Measurements from ENCODE around the gene PDGFB. TPM values are rescaled to one million over a fixed set of nuclear protein-coding genes. Genes with fewer than 3 reads are reported as not detected.

PDGFB gene
- total RNA-seq, 1 donor from 2014 or later: 2.3 TPM

DNA sequence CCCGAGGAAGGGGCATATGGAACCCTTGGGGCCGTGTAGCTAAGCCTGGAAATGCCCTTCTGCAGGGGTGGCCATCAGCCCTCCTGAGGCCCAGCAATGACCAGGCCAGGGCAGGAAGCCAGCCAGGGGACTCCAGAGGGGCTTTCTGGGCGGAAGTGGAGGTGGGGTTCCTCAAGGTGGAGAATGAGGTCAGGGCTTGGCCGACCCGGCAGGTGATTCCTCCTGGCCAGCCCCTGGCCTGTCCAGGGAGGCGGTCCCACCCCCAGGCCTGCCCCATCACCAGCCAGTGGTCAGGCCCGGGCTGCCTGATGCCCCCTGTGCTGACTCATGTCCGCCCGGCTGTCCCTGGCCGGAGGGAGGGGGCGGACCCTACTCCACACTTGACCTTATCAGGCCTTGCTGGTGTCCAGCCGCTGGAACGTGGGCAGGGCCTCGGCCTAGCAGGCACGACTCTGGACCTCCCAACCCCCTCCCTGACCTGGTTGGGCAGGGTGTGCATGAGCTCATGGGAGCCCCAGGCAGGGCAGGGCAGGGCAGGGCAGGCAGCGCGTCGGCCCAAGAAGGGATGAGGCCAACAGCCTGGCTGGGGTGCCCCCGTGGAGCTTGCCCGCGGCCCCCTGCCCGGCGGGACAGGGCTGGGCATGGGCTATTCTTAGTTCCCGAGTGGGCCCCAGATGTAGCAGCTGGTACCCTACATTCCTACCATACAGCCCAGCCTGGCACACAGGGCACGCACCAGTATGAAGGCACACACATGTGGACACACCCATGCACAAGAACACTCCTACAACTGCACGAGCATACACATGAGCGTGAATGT is 38.8 kb upstream of the PDGFB start:
- Mint-ChIP-seq H3K27ac (no peak overlapping the region), H3K9me3 (no peaks in the 10 kb centered on the region), H3K4me1 (no peaks in the 10 kb centered on the region), H3K27me3 (peaks cover 10% of the 10 kb centered on the region), H3K4me3 (no peak overlapping the region), H3K36me3 (ENCODE audit: low read depth) (no peaks in the 10 kb centered on the region)
- no peak for DNase-seq
- intact Hi-C loops (cut with micrococcal nuclease): no loop called here

DNA sequence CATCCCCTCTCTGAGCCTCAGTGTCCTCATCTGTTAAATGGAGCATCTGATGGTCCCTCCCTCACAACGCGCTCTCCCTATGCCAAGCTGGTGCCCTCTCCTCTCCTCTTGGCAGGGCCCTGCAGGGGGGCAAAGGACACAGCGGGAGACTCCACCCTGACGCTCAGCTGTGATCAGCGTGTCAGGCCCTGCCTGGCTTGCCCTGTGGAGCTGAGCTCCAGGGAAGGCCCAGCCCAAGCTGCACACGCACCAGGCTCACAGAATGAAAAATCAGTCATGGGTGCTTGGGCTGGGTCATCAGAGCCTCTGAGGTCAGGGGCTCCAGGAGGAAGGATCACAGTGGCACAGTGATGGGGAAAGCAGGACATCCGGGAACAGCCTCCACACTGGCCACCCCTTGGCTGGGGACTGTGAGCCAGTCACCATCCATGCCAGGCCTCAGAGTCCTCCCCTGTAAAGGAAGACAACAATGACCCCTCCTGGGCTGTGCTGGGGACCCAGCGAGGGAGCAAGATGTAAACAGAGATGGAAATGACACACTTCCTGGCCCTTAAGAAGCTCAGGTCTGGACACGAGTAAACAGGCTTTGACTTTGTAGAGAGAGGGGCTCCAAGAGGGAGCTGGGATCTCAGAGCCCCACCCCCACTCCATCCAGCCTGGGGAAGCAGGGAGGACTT is 38.0 kb upstream of the PDGFB start:
- Mint-ChIP-seq H3K27me3 (peaks cover 10% of the 10 kb centered on the region), H3K9me3 (no peaks in the 10 kb centered on the region), H3K4me1 (no peaks in the 10 kb centered on the region), H3K36me3 (ENCODE audit: low read depth) (no peaks in the 10 kb centered on the region), H3K4me3 (no peak overlapping the region), H3K27ac (no peak overlapping the region)
- no peak for DNase-seq
- intact Hi-C loops (cut with micrococcal nuclease): no loop called here

DNA sequence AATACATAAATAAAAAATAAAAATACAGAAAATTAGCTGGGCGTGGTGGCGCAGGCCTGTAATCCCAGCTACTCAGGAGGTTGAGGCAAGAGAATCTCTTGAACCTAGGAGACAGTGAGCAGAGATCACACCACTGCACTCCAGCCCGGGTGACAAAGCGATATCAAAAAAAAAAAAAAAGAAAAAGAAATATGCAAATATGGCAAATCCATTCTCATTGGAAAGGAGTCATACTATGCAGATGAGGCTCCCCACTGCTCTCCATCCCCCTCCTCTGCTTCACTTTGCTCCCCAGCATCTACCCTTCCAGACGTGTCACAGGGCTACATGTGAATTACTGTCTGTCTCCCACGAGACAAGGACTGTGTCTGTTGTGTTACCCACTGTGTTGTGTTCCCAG is 36.3 kb upstream of the PDGFB start:
- no peak for DNase-seq
- Mint-ChIP-seq H3K4me3 (no peak overlapping the region), H3K27ac (no peak overlapping the region), H3K4me1 (no peaks in the 10 kb centered on the region), H3K27me3 (peaks cover 16% of the 10 kb centered on the region), H3K9me3 (peaks cover 3% of the 10 kb centered on the region), H3K36me3 (ENCODE audit: low read depth) (no peaks in the 10 kb centered on the region)
- intact Hi-C loops (cut with micrococcal nuclease): no loop called here

DNA sequence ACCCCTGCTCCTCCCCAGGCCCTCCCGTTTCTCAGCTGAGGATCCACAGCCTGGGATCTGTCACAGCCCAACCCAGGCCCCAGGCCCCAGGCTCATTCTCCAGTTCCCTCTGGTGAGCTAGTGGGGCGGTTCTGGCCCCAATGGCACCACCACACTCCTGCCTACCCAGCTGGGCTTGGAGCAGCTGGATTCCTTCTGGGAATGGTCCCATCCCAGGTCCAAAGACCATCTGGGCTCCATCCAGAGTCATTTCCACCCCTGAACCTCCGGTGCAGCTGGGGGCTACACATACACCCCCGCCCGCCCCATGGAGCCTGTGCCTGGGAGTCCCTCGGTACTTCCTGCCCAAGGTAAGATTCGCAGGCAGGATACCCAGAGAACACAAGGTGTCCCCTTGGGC is 35.5 kb upstream of the PDGFB start:
- peaks cover 3% of the 10 kb centered on the region for H3K9me3 Mint-ChIP-seq

DNA sequence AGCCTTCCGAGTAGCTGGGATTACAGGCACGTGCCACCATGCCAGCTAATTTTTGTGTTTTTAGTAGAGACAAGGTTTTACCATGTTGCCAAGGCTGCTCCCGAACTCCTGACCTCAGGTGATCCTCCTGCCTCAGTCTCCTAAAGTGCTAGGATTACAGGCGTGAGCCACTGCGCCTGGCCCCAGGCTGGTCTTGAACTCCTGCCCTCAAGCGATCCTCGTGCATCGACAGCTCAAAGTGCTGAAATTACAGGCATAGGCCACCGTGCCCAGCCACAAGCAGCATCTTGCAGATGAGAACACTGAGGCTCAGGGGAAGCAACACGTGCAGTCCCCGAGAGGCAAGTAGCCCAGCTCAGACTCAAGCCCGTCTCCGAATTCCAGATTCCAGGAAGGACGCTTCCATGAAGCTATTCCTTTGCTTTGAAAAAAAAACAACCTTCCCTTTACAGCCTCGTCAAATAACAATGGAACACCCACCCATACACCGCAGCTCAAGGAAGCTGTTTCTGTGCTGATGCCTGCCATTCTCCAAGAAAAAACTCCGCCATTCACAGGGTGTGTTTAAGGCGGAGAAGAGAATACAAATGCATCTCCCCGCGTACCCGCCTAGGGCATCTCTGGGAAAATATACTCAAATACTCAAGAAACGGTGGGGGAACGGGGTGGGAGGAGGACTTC is 34.5 kb upstream of the PDGFB start:
- intact Hi-C loops (cut with micrococcal nuclease): no loop called here
- no peaks in the 10 kb centered on the region for H3K4me1 Mint-ChIP-seq
- no peak for DNase-seq
- H3K36me3 Mint-ChIP-seq (ENCODE audit: low read depth): no peaks in the 10 kb centered on the region
- no peak overlapping the region for H3K4me3 Mint-ChIP-seq
- H3K27me3 Mint-ChIP-seq: peaks cover 17% of the 10 kb centered on the region
- H3K27ac Mint-ChIP-seq: no peak overlapping the region
- peaks cover 3% of the 10 kb centered on the region for H3K9me3 Mint-ChIP-seq

More for the DNA sequence above, 35.5 kb upstream of the PDGFB start:
- no peak overlapping the region for H3K4me3 Mint-ChIP-seq
- peaks cover 17% of the 10 kb centered on the region for H3K27me3 Mint-ChIP-seq
- no peak overlapping the region for H3K27ac Mint-ChIP-seq
- H3K4me1 Mint-ChIP-seq: no peaks in the 10 kb centered on the region
- intact Hi-C loops (cut with micrococcal nuclease): no loop called here
- DNase-seq: no peak
- H3K36me3 Mint-ChIP-seq (ENCODE audit: low read depth): no peaks in the 10 kb centered on the region

DNA sequence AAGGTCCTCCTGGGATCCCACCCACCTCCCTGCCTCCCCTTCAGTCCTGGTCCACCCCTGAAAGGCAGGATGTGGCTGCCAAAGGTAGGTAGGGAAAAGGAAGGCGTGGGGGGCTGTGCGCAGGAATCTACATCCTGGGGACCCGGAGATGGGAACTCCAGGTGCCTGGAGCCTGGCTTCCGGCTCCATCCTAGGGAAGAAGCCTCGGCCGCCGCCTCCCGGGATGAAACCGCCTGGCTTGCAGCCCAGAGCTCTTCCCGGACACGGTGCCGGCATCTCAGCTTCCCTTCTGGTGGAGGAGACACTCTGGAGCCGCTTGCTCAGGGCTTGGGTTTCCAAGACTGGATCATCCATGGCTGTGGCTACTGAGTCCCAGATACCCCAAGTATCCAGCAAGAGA is 33.3 kb upstream of the PDGFB start:
- intact Hi-C loops (cut with micrococcal nuclease): no loop called here

DNA sequence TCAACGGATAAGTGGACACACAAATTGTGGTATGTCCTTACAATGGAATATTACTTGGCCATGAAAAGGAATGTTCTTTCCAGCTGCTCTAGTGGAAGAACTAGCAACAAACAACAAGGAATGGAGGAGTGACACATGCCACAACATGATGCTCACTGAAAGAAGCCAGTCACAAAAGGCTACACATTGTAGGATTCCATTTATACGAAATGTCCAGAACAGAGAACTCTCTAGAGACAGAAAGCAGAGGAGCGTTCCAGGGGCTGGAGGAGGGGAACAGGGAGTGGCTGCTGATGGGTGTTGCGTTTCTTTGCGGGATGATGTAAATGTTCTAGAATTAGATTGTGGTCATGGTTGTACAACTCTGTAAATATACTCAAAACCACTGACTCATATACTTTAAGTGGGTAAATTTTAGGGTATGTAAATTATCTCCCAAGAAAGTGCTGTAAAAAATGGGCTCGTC is 32.4 kb upstream of the PDGFB start:
- no peak for DNase-seq
- intact Hi-C loops (cut with micrococcal nuclease): no loop called here
- Mint-ChIP-seq H3K27ac (no peak overlapping the region), H3K9me3 (peaks cover 3% of the 10 kb centered on the region), H3K4me3 (no peak overlapping the region), H3K36me3 (ENCODE audit: low read depth) (no peaks in the 10 kb centered on the region), H3K27me3 (peaks cover 17% of the 10 kb centered on the region), H3K4me1 (no peaks in the 10 kb centered on the region)

More for the DNA sequence above, 33.3 kb upstream of the PDGFB start:
- peaks cover 3% of the 10 kb centered on the region for H3K9me3 Mint-ChIP-seq
- H3K36me3 Mint-ChIP-seq (ENCODE audit: low read depth): no peaks in the 10 kb centered on the region
- peaks cover 17% of the 10 kb centered on the region for H3K27me3 Mint-ChIP-seq
- H3K4me1 Mint-ChIP-seq: no peaks in the 10 kb centered on the region
- no peak overlapping the region for H3K4me3 Mint-ChIP-seq
- DNase-seq: no peak
- no peak overlapping the region for H3K27ac Mint-ChIP-seq

DNA sequence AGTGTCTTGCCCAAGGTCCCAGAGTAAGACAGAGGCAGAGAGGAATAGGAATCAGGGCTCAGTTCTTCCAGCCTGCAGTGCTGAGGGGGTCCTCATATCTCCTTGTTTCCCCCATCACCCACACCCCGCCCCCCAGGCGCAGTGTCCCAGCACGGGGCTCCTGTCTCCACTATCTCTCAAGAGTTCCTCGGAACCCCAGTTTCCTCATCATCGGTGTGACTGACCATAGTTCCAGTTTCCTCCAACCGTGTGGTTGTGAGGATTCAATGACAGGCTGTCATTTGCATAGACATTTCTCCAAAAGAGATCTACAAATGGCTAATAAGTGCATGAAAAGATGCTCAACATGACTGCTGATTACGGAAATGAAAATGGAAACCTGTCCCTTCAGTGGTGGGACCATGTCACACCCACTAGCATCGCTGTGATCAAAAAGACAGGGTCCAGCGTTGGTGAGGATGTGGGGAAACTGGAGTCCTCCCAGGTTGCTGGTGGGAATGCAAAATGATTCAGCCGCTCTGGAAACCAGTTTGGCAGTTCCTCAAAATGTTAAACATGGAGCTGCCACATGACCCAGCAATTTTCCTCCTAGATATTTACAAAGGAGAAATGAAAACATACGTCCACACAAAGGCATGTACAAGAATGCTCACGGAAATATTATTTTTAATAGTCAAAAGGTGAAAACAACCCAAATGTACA is 31.8 kb upstream of the PDGFB start:
- intact Hi-C loops (cut with micrococcal nuclease): no loop called here

DNA sequence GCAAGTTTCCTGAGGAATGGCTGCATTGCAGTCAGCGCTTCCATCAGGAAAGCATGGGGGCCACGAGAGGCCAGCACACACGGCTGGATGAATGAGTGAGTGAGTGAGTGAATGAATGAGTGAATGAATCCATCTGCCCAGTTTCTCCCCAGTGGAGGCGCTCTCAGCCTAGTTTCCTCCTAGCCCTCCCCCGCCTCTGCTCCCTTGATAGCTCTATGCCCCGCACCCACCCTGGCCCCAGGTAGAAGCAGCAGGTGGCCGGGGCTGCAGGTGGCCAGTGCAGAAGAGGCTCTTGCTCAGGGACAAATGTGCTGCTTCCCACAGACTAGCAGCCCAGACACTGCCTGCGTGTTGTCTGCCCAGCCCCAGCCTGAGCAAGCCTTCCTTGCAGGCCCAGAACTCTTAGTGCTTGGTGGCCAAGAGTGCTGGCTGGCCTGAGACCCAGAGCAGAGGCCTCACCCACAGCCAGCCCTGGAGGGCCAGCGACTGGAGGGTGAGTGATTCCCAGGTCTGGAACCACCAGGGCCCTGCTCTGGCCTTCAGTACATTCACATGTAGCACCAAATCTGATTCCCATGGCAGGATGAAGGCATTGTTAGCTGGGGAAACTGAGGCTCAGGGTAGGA is 31.1 kb upstream of the PDGFB start:
- peaks cover 17% of the 10 kb centered on the region for H3K27me3 Mint-ChIP-seq
- H3K4me3 Mint-ChIP-seq: no peak overlapping the region
- peaks cover 3% of the 10 kb centered on the region for H3K9me3 Mint-ChIP-seq
- H3K36me3 Mint-ChIP-seq (ENCODE audit: low read depth): no peaks in the 10 kb centered on the region
- intact Hi-C loops (cut with micrococcal nuclease): no loop called here
- H3K27ac Mint-ChIP-seq: no peak overlapping the region
- no peak for DNase-seq
- no peaks in the 10 kb centered on the region for H3K4me1 Mint-ChIP-seq

More for the DNA sequence above, 31.8 kb upstream of the PDGFB start:
- Mint-ChIP-seq H3K27ac (no peak overlapping the region), H3K9me3 (peaks cover 3% of the 10 kb centered on the region), H3K27me3 (peaks cover 17% of the 10 kb centered on the region), H3K36me3 (ENCODE audit: low read depth) (no peaks in the 10 kb centered on the region), H3K4me1 (no peaks in the 10 kb centered on the region), H3K4me3 (no peak overlapping the region)
- no peak for DNase-seq

DNA sequence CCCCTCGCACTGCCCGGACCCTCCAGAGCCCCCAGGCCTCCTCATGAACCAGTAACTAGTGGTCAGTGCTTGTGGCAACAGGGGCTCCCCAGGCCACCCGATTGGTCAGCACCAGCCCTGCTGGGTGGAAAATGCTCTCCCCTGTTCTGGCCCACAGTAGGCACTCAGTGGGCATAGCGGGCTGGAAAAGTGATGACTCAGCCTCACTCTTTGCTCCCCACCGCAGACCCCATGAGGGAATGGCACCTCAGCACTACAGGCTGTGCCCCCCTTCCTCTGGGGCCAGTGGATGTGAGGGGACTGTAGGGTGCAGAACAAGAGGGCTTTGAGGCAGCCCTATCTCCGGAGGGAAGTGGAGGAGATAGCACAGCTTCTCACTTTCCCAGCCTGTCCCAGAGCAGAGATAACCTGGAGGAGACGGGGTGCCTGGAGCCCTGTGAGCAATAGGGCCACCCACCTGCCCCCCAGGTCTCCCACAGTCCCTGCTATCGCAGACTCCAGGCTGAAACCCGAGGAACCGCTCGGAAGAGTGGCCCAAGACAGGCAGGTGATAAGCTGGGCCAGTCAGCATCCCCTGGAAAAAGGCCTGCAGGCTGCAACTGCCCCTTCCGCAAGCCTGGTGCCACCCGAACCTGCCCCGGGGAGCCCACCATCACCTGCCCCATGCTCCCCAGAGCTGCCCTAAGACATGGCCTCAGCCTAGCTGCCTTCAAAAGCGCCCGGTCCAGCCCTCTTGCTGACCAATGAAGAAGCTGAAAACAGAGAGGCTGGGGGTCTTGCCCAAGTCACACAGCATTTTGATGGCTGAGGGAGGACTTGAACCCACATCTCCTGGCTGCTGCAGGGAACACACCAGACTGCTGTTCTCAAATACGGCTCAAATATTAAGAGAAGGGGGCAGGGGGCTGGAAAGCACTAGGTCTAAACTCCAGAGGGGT is 29.4 kb upstream of the PDGFB start:
- Mint-ChIP-seq H3K36me3 (ENCODE audit: low read depth) (no peaks in the 10 kb centered on the region), H3K4me1 (peaks cover under 1% of the 10 kb centered on the region), H3K27ac (no peak overlapping the region), H3K9me3 (peaks cover 3% of the 10 kb centered on the region), H3K27me3 (peaks cover 11% of the 10 kb centered on the region), H3K4me3 (no peak overlapping the region)
- intact Hi-C loops (cut with micrococcal nuclease): no loop called here
- DNase-seq: no peak

DNA sequence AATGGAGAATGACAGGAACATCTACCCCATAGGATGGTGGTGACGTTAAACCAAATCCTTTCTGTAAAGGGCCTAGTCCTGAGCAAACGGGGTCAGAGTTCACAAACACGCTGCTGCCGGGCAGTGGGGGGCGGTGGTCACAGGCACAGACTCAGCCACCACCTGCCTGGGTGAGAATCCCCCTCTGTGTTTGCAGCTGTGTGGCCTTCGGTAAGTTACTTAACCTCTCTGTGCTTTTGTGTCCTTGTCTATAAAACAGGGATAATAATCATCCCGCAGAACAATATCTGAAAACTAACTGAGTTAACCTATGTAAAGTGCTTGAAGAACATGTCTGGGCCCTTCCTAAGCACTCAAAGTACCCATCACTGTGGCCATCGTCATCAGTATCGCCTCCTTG is 26.0 kb upstream of the PDGFB start:
- Mint-ChIP-seq H3K27ac (no peak overlapping the region), H3K36me3 (ENCODE audit: low read depth) (no peaks in the 10 kb centered on the region), H3K4me1 (peaks cover 12% of the 10 kb centered on the region), H3K4me3 (no peak overlapping the region), H3K27me3 (peaks cover 1% of the 10 kb centered on the region), H3K9me3 (no peaks in the 10 kb centered on the region)
- intact Hi-C loops (cut with micrococcal nuclease): no loop called here
- no peak for DNase-seq

DNA sequence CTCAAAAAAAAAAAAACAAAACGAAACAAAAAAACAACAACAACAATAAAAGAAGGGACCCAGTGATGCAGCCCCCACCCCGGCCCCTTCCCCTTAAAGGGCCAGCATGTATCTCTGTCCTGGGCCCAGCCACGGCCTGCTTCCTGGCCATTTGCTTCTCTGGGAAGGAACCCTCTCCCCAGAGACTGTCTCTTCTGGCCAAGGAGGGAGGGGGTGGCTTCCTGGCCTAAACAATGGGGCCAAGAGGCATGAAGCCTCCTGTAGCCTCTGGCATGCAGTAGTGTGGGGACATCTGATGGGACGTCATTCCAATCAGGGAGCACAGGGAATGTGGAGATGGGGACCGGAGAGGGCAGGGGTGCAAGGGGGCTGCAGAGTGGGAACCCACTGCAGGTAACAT is 25.5 kb upstream of the PDGFB start:
- Mint-ChIP-seq H3K36me3 (ENCODE audit: low read depth) (no peaks in the 10 kb centered on the region), H3K9me3 (no peaks in the 10 kb centered on the region), H3K4me1 (peaks cover 12% of the 10 kb centered on the region), H3K27me3 (no peaks in the 10 kb centered on the region), H3K4me3 (no peak overlapping the region), H3K27ac (no peak overlapping the region)
- no peak for DNase-seq
- intact Hi-C loops (cut with micrococcal nuclease): no loop called here

Data from activated CD4-positive, alpha-beta T cell treated with anti-CD3 and anti-CD28 coated beads, Interleukin-2, amount 10 ng/mL, durations not matched to agents 24 days and 14 days (primary cell).